ENCODE data around the gene RAC3.
A peak's percentile ranks its signal among the peaks of the same experiment; 100 is the strongest.

Gene RAC3

GRCh38 chr17:82005701-82006348 is 25.7 kb upstream of the RAC3 start:
- H3K4me3 ChIP-seq (ENCODE audit: low read depth, low read length), result no peak overlapping the region
- no peak for DNase-seq (ENCODE audit: low read depth, low spot score)
- in situ Hi-C loops (cut with HindIII; ENCODE audit: low sequenced_read_pairs), result no loop called here
- no peak for TF ChIP-seq CTCF (IDR thresholded peaks at IDR 0.05; ENCODE audit: low read depth, low read length)

- in situ Hi-C loops (cut with HindIII; ENCODE audit: low sequenced_read_pairs), result no loop called here
- DNase-seq (ENCODE audit: low read depth, low spot score), result peak; percentile 29
- H3K4me3 ChIP-seq (ENCODE audit: low read depth, low read length), result no peak overlapping the region
- no peak for TF ChIP-seq CTCF (IDR thresholded peaks at IDR 0.05; ENCODE audit: low read depth, low read length)
These were observed 24.8 kb upstream of the RAC3 start for GRCh38 chr17:82006468-82007227.

- in situ Hi-C loops (cut with HindIII; ENCODE audit: low sequenced_read_pairs), result no loop called here
- no peak overlapping the region for H3K4me3 ChIP-seq (ENCODE audit: low read depth, low read length)
- TF ChIP-seq CTCF (IDR thresholded peaks at IDR 0.05; ENCODE audit: low read depth, low read length), result no peak
- no peak for DNase-seq (ENCODE audit: low read depth, low spot score)
These were observed 24.3 kb upstream of the RAC3 start for GRCh38 chr17:82007228-82007494.

GRCh38 chr17:82007495-82008257 is 23.8 kb upstream of the RAC3 start:
- peak; percentile 30 for TF ChIP-seq CTCF (IDR thresholded peaks at IDR 0.05; ENCODE audit: low read depth, low read length)
- H3K4me3 ChIP-seq (ENCODE audit: low read depth, low read length), result no peak overlapping the region
- in situ Hi-C loops (cut with HindIII; ENCODE audit: low sequenced_read_pairs), result no loop called here
- DNase-seq (ENCODE audit: low read depth, low spot score), result peak; percentile 30

- in situ Hi-C loops (cut with HindIII; ENCODE audit: low sequenced_read_pairs), result no loop called here
- no peak for TF ChIP-seq CTCF (IDR thresholded peaks at IDR 0.05; ENCODE audit: low read depth, low read length)
These were observed 23.1 kb upstream of the RAC3 start for GRCh38 chr17:82008258-82008940.

GRCh38 chr17:82008941-82009405 is 22.5 kb upstream of the RAC3 start:
- H3K4me3 ChIP-seq (ENCODE audit: low read depth, low read length), result no peak overlapping the region
- no peak for DNase-seq (ENCODE audit: low read depth, low spot score)
- no peak for TF ChIP-seq CTCF (IDR thresholded peaks at IDR 0.05; ENCODE audit: low read depth, low read length)
- in situ Hi-C loops (cut with HindIII; ENCODE audit: low sequenced_read_pairs), result no loop called here

More at GRCh38 chr17:82008258-82008940, 23.1 kb upstream of the RAC3 start:
- no peak overlapping the region for H3K4me3 ChIP-seq (ENCODE audit: low read depth, low read length)
- no peak for DNase-seq (ENCODE audit: low read depth, low spot score)
